ENCODE results near the gene GALNT7.

Gene GALNT7

GRCh38 chr4:173317004-173317403 lies 148.4 kb downstream of the GALNT7 start:
- peak; percentile 60 for DNase-seq

DNA sequence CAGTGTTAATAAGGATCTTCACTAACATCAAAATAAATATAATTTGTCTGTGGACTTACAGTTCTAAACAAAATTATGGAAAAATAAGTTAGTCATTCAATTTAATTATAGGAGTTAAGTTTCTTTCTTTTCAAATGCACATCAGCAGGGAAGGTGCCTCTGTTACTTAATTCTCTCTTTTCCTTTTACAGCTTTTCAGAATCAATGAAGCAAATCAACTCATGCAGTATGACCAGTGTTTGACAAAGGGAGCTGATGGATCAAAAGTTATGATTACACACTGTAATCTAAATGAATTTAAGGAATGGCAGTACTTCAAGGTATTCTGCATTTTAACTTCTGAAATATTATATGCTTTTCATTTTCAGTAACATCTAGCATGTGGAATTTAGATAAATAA lies 149.6 kb downstream of the GALNT7 start:
- DNase-seq: peak; percentile 89

DNA sequence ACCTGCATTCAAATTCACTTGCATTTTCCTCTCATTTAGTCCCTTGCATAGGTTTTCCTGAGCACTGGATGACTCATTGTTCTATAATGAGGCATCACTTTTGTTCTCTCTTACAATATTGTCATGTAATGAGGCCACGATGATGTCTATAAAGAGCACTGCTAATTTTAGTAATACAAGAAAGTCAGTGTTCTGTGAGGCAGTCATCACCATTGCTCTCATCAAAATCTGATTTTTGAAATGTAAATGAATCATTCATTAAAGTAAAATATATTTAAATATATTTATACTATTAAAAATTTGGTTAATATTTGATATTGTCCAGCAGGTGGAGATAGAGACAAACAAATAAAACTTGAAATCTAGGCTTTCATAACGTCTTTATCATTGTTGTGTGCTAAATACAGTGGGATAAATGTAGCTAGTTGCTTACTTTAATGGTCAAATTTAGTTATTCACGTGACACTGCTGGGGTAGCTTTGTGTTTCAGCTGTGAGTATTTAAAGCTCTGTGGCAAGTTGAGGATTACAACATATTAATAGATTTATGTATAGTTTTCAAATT lies 150.1 kb downstream of the GALNT7 start:
- peak; percentile 87 for DNase-seq

GRCh38 chr4:173319696-173320095 lies 151.1 kb downstream of the GALNT7 start:
- DNase-seq: peak; percentile 23

GRCh38 chr4:173325007-173325736 lies 156.6 kb downstream of the GALNT7 start:
- peak; percentile 42 for DNase-seq

DNA sequence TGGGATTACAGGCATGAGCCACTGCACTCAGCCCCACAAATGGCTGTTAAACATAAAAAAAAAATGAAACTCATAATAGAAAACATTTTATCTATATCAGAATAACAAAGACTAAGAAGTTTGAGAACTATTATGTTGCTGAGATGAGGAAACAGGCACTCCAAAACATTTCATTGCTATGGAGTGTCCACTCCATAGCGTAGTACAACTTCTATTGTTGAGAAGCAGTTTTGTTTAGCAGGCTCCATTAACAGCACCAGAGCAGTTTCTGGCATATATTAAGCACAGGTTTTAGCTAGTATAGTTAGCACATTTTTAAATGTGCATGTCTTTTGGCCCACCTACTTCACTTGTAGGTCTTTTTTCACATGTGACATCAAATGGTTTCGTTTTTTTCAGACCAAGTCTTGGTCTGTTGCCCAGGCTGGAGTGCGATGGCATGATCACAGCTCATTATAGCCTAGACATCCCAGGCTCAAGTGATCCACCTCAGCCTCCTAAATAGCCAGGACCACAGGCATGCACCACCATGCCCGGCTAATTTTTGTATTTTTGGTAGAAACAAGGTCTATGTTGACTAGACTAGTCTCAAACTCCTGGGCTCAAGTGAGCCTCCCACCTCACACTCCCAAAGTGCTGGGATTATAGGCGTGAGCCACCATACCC lies 159.8 kb downstream of the GALNT7 start:
- DNase-seq: no peak

GRCh38 chr4:173330590-173330989 lies 162.0 kb downstream of the GALNT7 start:
- DNase-seq: no peak

DNA sequence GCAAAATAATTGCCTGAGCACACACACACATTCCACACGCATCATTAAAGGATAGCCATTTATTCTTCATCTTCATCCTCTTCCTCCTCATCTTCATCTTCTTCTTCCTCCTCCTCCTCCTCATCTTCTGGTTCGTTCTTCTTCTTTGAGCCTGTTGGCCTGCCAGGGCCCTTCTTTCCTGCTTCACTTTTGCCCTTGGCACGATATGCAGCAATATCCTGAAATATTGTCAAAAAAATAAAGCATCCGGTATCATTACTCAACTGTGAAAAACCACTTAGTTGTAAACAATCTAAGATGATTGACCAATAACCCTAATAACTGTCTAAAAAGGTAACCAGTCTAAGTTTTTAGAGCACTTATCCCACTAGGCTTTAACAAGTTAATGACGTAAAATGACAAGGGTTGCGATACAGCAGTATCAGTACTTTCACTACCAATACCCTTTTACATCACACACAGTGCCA lies 163.4 kb downstream of the GALNT7 start:
- no peak for DNase-seq

- peak; percentile 63 for DNase-seq
These were observed 164.5 kb downstream of the GALNT7 start for GRCh38 chr4:173332963-173333657.

- peak; percentile 83 for DNase-seq
These were observed 165.1 kb downstream of the GALNT7 start for GRCh38 chr4:173333658-173334084.

DNA sequence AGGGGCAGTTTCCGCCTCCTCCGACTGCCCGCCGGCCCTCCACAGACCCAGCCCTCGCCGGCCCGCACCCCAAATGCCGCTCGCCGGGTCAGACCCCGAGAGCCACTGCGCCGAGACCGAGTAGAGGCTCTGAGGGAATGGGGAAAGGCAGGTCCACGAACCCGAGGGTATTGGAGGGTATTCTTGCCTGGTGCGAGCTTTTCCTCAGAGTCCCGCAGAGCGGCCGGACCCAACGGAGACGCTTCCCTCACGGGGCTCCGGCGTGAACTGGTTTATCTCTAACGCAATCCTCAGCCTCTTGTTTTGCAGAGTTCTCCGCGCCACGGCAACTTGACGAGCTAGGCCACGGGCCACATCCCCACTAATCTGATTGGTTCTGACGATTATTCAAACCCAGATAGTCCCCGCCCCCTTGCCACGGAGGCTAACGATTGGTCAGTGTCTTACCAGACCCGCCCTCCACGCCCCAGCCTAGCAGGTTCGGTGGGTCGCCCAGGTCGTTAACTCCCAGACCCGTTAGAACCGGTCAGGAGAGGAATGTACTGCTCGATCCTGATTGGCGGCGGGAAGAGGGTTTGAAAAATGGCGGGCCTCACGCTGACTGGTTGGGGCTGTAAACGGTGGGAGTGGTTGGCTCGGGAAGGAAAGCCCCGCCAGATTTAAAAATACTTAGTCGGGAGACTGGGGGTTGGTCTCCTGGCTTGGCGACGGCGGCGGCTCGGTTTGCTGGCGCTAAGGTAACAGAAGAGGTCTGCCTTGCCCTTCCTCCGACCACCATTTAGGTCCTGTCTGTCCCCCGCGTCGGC lies 165.7 kb downstream of the GALNT7 start, which contains the start of gene HMGB2:
Gene HMGB2, minus strand, starts transcription at position 274 of the 806 bp plus-strand sequence. CDS start 709 bp downstream, outside the sequence.
- peak; percentile 99 for DNase-seq

- DNase-seq: peak; percentile 96
These were observed 166.5 kb downstream of the GALNT7 start for GRCh38 chr4:173334891-173335752.

DNA sequence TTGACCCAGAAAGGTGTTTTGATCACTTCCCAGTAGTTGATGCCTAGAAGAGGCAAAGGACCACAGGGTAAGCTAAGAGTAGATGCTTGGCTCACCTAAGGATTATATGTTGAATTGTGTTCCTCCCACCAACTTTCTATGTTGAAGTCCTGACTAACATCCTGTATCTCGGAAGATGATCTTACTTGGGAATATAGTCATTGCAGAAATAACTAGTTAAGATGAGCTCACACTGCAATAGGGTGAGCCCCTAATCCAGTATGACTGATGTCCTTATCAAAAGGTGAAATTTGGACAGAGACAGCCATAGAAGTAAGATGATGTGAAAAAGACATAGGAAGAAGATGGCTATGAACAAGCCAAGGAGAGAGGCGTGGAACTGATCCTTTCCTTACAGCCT lies 168.9 kb downstream of the GALNT7 start:
- DNase-seq: no peak

DNA sequence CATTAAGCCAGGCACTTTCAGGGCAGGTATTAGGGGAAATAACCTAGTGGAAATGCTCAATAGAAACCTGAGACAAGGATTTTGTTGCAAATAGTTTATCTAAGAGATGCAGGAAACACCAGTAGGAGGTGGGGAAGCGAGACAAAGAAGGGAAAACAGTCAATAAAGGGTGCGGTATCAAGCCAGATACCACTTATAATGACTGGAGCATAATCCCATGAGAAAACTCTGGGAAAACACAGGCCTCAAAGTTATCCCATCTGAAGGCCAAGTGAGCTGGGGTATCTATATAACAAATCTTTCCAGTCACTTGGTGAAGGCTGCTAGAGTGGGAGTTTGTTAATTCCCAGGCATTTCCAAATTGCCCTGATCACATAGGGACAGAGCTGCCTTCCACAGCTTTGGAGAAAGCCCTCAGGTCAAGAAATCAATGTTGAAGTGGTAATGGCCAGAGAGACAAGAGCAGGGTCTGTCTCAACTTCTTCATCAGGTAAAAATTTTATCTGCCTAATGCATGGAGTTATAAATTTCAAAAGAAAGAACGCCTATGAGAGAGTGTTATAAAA lies 175.3 kb downstream of the GALNT7 start:
- no peak for DNase-seq

GRCh38 chr4:173345648-173346047 lies 177.0 kb downstream of the GALNT7 start:
- no peak for DNase-seq

- no peak for DNase-seq
These were observed 177.5 kb downstream of the GALNT7 start for GRCh38 chr4:173346074-173346473.

- no peak for DNase-seq
These were observed 178.9 kb downstream of the GALNT7 start for GRCh38 chr4:173347467-173347866.

DNA sequence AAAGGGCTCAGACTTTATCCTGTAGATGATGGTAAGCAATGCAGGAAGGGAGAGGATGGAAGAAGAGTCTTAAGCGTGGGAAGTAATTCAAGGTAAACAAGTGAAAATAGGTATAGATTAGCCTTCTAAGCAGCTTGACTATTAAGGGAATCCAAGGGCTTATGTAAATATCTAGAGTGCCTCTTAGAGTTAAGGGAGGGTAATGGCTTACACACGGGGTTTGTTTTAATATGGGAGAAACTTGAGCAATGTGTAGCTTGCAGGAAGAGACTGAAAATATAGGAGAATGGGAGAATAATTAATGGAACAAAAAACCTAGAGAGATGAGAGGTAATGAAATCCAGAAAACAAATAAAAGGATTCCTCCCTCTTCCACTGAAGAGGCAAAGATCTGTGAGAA lies 189.3 kb downstream of the GALNT7 start:
- peak; percentile 65 for DNase-seq

GRCh38 chr4:173360587-173361221 lies 192.1 kb downstream of the GALNT7 start:
- DNase-seq: peak; percentile 21

DNA sequence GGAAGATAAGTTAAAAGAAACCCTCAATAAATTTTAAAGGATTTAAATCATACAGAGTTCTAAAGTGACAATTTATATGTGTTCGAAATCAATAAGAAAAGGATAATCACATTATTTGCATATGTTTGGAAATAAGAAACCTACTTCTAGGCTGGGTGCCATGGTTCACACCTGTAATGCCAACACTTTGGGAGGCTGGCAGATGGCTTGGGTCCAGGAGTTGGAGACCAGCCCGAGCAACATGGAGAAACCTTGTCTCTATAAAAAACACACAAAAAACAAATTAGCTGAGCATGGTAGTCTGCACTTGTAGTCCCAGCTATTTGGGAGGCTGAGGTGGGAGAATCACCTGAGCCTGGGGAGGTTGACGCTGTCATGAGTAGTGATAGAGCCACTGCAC lies 194.1 kb downstream of the GALNT7 start:
- peak; percentile 51 for DNase-seq

All from NCI-H69 (cell line).